Left ventricle myocardium inferior (tissue), 1 donor: Measurements from ENCODE around the gene RAD1. TPM values are rescaled to one million over a fixed set of nuclear protein-coding genes. Genes with fewer than 3 reads are reported as not detected.

Experiments used
- DNase-seq: peaks from one replicate; pipeline ENCODE4 v3.0.0-alpha.2; 2020
- H3K27ac ChIP-seq: fragments of 200-600 bp; replicated peaks from 2 replicates; pipeline ENCODE4 v1.8.0; 2021
- H3K27me3 ChIP-seq: fragments of 200-600 bp; 2 replicates; pipeline ENCODE4 v1.8.0; 2021; ENCODE audit warnings: low read depth
- H3K36me3 ChIP-seq: fragments of 200-600 bp; 2 replicates; pipeline ENCODE4 v1.8.0; 2021
- H3K4me1 ChIP-seq: fragments of 200-600 bp; 2 replicates; pipeline ENCODE4 v1.8.0; 2021
- H3K4me3 ChIP-seq: fragments of 200-600 bp; 2 replicates; pipeline ENCODE4 v1.8.0; 2021; ENCODE audit warnings: mild to moderate bottlenecking, moderate library complexity
- H3K9me3 ChIP-seq: fragments of 200-600 bp; replicated peaks from 2 replicates; pipeline ENCODE4 v1.8.0; 2021
- CTCF ChIP-seq: fragments of 200-600 bp; IDR thresholded peaks from 2 replicates; pipeline ENCODE4 v1.8.0; 2021; ENCODE audit warnings: antibody characterized with exemption, mild to moderate bottlenecking, borderline replicate concordance
- intact Hi-C: fragments of 100-400 bp; cut with micrococcal nuclease; formaldehyde crosslinking; loops from one replicate; pipeline ENCODE4 v1.11.0; 2022
- total RNA-seq: library from RNA; stranded (reverse); fragmentation: NEBNext Ultra II Directional; extraction: Animal tissue kit (Norgen Biotek cat#: 25700); gene quantifications from one replicate; pipeline ENCODE4 v1.2.1, GENCODE V29; 2021
- donor health status: DM: no; HTN: yes; CAD: no; lungs with severe emphysema.

RAD1 gene
- total RNA-seq, 1 donor from 2014 or later = 28.2 TPM

- H3K4me1 ChIP-seq = peaks cover 5% of the 10 kb centered on the region
- no peak overlapping the region for H3K27ac ChIP-seq
- DNase-seq = no peak
- no peak for TF ChIP-seq CTCF
- H3K9me3 ChIP-seq = no peaks in the 10 kb centered on the region
- no peaks in the 10 kb centered on the region for H3K36me3 ChIP-seq
- no peak overlapping the region for H3K4me3 ChIP-seq
- intact Hi-C loops = no loop called here
- no peaks in the 10 kb centered on the region for H3K27me3 ChIP-seq
Measured at GRCh38 chr5:34865091-34865490, 50.2 kb downstream of the RAD1 start.

- DNase-seq = no peak
- Histone ChIP-seq H3K4me3 (no peak overlapping the region), H3K27me3 (no peaks in the 10 kb centered on the region), H3K4me1 (peaks cover 5% of the 10 kb centered on the region), H3K9me3 (no peaks in the 10 kb centered on the region), H3K27ac (no peak overlapping the region), H3K36me3 (no peaks in the 10 kb centered on the region)
- intact Hi-C loops = no loop called here
- no peak for TF ChIP-seq CTCF
Measured at GRCh38 chr5:34863946-34864345, 51.4 kb downstream of the RAD1 start.

GRCh38 chr5:34859253-34859652 is 56.1 kb downstream of the RAD1 start:
- intact Hi-C loops = no loop called here
- Histone ChIP-seq H3K27ac (no peak overlapping the region), H3K27me3 (no peaks in the 10 kb centered on the region), H3K4me3 (no peak overlapping the region), H3K4me1 (peaks cover 5% of the 10 kb centered on the region), H3K9me3 (no peaks in the 10 kb centered on the region), H3K36me3 (no peaks in the 10 kb centered on the region)
- DNase-seq = no peak
- no peak for TF ChIP-seq CTCF

GRCh38 chr5:34858790-34859189 is 56.5 kb downstream of the RAD1 start:
- no peak overlapping the region for H3K27ac ChIP-seq
- no peaks in the 10 kb centered on the region for H3K9me3 ChIP-seq
- intact Hi-C loops = no loop called here
- no peak for TF ChIP-seq CTCF
- H3K4me3 ChIP-seq = no peak overlapping the region
- H3K27me3 ChIP-seq = no peaks in the 10 kb centered on the region
- no peak for DNase-seq
- no peaks in the 10 kb centered on the region for H3K36me3 ChIP-seq
- peaks cover 5% of the 10 kb centered on the region for H3K4me1 ChIP-seq

GRCh38 chr5:34857894-34858293 is 57.4 kb downstream of the RAD1 start:
- no peaks in the 10 kb centered on the region for H3K27me3 ChIP-seq
- no peaks in the 10 kb centered on the region for H3K4me1 ChIP-seq
- no peak overlapping the region for H3K4me3 ChIP-seq
- no peak overlapping the region for H3K27ac ChIP-seq
- no peaks in the 10 kb centered on the region for H3K9me3 ChIP-seq
- no peak for TF ChIP-seq CTCF
- DNase-seq = no peak
- intact Hi-C loops = no loop called here
- no peaks in the 10 kb centered on the region for H3K36me3 ChIP-seq

GRCh38 chr5:34857161-34857560 is 58.1 kb downstream of the RAD1 start:
- intact Hi-C loops = no loop called here
- Histone ChIP-seq H3K27me3 (no peaks in the 10 kb centered on the region), H3K4me1 (no peaks in the 10 kb centered on the region), H3K36me3 (no peaks in the 10 kb centered on the region), H3K27ac (no peak overlapping the region), H3K4me3 (no peak overlapping the region), H3K9me3 (no peaks in the 10 kb centered on the region)
- no peak for TF ChIP-seq CTCF
- DNase-seq = no peak
